Ectodermal cell (in vitro differentiated cells): ENCODE results near the gene TRIM40.

Experiments used
- H3K27ac ChIP-seq: 2 replicates; pipeline ENCODE4 v1.7.0; 2013; ENCODE audit warnings: mild to moderate bottlenecking, low read depth, low read length; ENCODE audit not compliant: insufficient read depth, poor library complexity, severe bottlenecking
- H3K27me3 ChIP-seq: 2 replicates; pipeline ENCODE4 v1.7.0; 2013; ENCODE audit warnings: mild to moderate bottlenecking, low read length; ENCODE audit not compliant: insufficient read depth, control insufficient read depth, poor library complexity, severe bottlenecking
- H3K36me3 ChIP-seq: one replicate; pipeline ENCODE4 v1.7.0; 2013; ENCODE audit warnings: low read length; ENCODE audit not compliant: control insufficient read depth, insufficient read depth
- H3K4me1 ChIP-seq: one replicate; pipeline ENCODE4 v1.7.0; 2013; ENCODE audit warnings: low read length; ENCODE audit not compliant: control insufficient read depth, insufficient read depth
- H3K4me3 ChIP-seq: 2 replicates; pipeline ENCODE4 v1.7.0; 2013; ENCODE audit warnings: low read depth, low read length, control low read depth; ENCODE audit not compliant: insufficient read depth
- H3K9me3 ChIP-seq: 2 replicates; pipeline ENCODE4 v1.7.0; 2013; ENCODE audit warnings: mild to moderate bottlenecking, low read length, moderate library complexity; ENCODE audit not compliant: control insufficient read depth
- WGBS, 2 experiments: methylation state at CpG; one replicate each; pipeline ENCODE4 v1.1.7; 2013; ENCODE audit warnings: missing lambda C conversion rate in 2 of 2; 5-methylcytosine and 5-hydroxymethylcytosine counted together

Gene TRIM40

GRCh38 chr6:30180145-30180544 is 44.2 kb downstream of the TRIM40 start:
- no peak overlapping the region for H3K27ac ChIP-seq
- no peaks in the 10 kb centered on the region for H3K9me3 ChIP-seq
- no peaks in the 10 kb centered on the region for H3K36me3 ChIP-seq
- no peak overlapping the region for H3K4me3 ChIP-seq
- peaks cover 2% of the 10 kb centered on the region for H3K27me3 ChIP-seq
- H3K4me1 ChIP-seq: no peaks in the 10 kb centered on the region
- WGBS, 2 experiments: 90% methylated on average over 1 of the region's 1 CpG; no CpG with 5 or more reads in 1 of the 2 experiments

GRCh38 chr6:30184417-30185031 is 48.6 kb downstream of the TRIM40 start:
- Histone ChIP-seq H3K27me3 (no peaks in the 10 kb centered on the region), H3K9me3 (no peaks in the 10 kb centered on the region), H3K27ac (no peak overlapping the region), H3K36me3 (peaks cover 11% of the 10 kb centered on the region), H3K4me1 (no peaks in the 10 kb centered on the region), H3K4me3 (no peak overlapping the region)
- WGBS, 2 experiments: 93% methylated on average over 5 of the region's 5 CpGs

DNA sequence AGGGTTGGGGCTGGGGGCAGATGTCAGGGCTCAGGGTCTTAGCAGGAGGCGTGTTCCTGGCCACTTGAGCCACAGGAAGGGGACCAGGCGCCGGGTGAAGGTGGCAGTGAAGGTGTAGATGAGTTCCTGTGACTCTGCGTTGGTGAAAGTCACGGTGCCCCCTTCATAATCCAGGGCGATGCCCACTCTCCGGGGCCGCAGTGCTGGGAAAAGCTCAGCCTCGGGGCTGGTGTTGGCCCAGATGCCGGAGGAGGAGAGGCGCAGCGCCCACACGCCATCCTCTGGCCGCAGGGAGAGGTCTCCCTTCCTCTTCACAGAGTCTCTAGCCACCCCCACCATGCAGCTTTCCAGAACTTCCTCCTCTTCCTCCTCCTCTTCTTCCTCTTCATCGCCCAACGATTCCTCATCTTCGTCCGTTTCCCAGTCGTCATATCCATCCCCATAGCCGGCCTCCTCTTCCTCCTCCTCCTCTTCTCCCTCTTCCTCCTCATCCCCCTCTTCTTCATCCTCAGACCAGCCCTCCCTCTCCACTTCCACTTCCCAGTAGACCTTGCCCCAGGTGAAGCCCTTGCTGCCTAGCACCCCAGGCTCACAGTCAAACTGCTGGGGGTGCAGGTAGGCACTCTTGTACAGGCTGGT is 50.0 kb downstream of the TRIM40 start:
- H3K4me3 ChIP-seq: no peak overlapping the region
- peaks cover 11% of the 10 kb centered on the region for H3K36me3 ChIP-seq
- no peak overlapping the region for H3K27ac ChIP-seq
- 93 to 95% methylated on average over 20 of the region's 20 CpGs for WGBS, 2 experiments
- H3K27me3 ChIP-seq: no peaks in the 10 kb centered on the region
- H3K4me1 ChIP-seq: no peaks in the 10 kb centered on the region
- no peaks in the 10 kb centered on the region for H3K9me3 ChIP-seq

- H3K36me3 ChIP-seq: peaks cover 11% of the 10 kb centered on the region
- H3K4me3 ChIP-seq: no peak overlapping the region
- no peaks in the 10 kb centered on the region for H3K4me1 ChIP-seq
- H3K27me3 ChIP-seq: no peaks in the 10 kb centered on the region
- no peaks in the 10 kb centered on the region for H3K9me3 ChIP-seq
- WGBS, 2 experiments: 95 to 96% methylated on average over 5 of the region's 5 CpGs
- H3K27ac ChIP-seq: no peak overlapping the region
Measured at GRCh38 chr6:30188541-30188940, 52.6 kb downstream of the TRIM40 start.

- 94% methylated on average over 7 of the region's 7 CpGs for WGBS, 2 experiments
Measured at GRCh38 chr6:30192076-30192475, 56.1 kb downstream of the TRIM40 start.

GRCh38 chr6:30194797-30195690 is 59.1 kb downstream of the TRIM40 start:
- no peaks in the 10 kb centered on the region for H3K4me1 ChIP-seq
- WGBS, 2 experiments: 83 to 87% methylated on average over 8 of the region's 8 CpGs
- peaks cover 14% of the 10 kb centered on the region for H3K36me3 ChIP-seq

More at GRCh38 chr6:30192076-30192475, 56.1 kb downstream of the TRIM40 start:
- Histone ChIP-seq H3K9me3 (no peaks in the 10 kb centered on the region), H3K4me1 (no peaks in the 10 kb centered on the region), H3K36me3 (peaks cover 20% of the 10 kb centered on the region), H3K27me3 (no peaks in the 10 kb centered on the region), H3K27ac (no peak overlapping the region), H3K4me3 (no peak overlapping the region)

DNA sequence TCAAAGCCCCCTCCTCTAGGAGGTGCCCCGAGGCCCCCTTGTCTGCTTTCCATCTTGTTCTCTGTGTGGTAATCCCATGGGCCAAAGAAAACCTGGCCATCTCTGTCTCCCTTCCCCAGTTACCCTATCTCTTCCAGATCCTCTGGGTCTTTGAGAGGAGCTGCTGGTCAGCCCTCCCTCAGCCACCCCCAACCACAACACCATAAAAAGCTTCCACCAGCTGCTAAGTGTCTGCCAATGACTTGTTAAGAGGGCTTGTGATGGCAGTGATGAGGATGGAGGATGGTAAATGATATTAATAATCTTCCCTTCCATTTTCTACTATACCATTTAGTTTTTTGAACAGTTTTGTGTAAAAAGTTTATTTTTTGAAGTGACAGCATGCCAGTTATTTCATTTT is 60.0 kb downstream of the TRIM40 start:
- H3K36me3 ChIP-seq: peaks cover 14% of the 10 kb centered on the region
- H3K9me3 ChIP-seq: no peaks in the 10 kb centered on the region
- H3K4me1 ChIP-seq: no peaks in the 10 kb centered on the region
- no peak overlapping the region for H3K4me3 ChIP-seq
- H3K27ac ChIP-seq: no peak overlapping the region
- WGBS, 2 experiments: 83 to 89% methylated on average over 1 of the region's 1 CpG
- no peaks in the 10 kb centered on the region for H3K27me3 ChIP-seq

More at GRCh38 chr6:30194797-30195690, 59.1 kb downstream of the TRIM40 start:
- no peak overlapping the region for H3K27ac ChIP-seq
- H3K4me3 ChIP-seq: no peak overlapping the region
- no peaks in the 10 kb centered on the region for H3K9me3 ChIP-seq
- no peaks in the 10 kb centered on the region for H3K27me3 ChIP-seq

- no peak overlapping the region for H3K27ac ChIP-seq
- H3K4me3 ChIP-seq: no peak overlapping the region
- WGBS, 2 experiments: 96 to 97% methylated on average over 12 of the region's 12 CpGs
- peaks cover 14% of the 10 kb centered on the region for H3K36me3 ChIP-seq
- no peaks in the 10 kb centered on the region for H3K9me3 ChIP-seq
- no peaks in the 10 kb centered on the region for H3K27me3 ChIP-seq
- no peaks in the 10 kb centered on the region for H3K4me1 ChIP-seq
Measured at GRCh38 chr6:30196376-30196775, 60.4 kb downstream of the TRIM40 start.
